Activated CD8-positive, alpha-beta memory T cell treated with anti-CD3 and anti-CD28 coated beads, Interleukin-2, amount 50 U/mL, for 1 hour (primary cell): ENCODE measurements around the gene CCDC85C.

Experiments
- DNase-seq: peaks from one replicate; pipeline ENCODE4 v3.0.0-alpha.2; 2020; ENCODE audit errors: extremely low read depth

CCDC85C gene

DNA sequence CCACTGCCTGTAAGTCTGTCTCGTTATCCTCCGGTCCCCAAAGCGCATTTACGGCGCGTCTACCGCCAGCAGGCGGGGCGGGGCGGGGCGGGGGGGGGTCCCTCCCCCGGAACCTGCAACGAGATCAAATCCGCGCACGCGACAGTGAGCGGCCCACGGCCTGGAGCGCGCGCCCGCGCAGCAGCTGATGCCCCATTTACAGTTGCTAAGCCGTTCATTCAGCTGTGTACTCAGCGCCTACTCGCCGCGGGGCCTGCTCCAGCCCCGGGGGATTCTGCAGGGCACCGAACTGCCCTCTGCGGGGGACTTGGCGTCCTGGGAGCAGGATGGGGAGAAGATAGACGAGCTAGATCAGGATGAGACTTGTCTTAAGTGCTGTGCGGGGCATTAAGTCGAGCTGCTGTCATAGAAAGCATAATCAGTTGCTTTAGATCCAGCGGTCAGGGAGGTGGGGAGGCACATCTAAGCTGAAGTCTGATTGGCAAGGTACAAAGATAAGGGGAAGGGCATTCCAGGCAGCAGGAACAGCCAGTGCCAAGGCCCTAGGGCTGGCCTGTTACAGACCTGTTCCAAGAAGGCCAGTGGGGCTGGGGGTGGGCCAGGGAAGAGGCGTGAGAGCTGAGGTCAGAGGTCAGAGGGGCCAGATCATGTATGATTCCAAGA is 1.4 kb upstream of the CCDC85C start:
- peak; percentile 45 for DNase-seq

DNA sequence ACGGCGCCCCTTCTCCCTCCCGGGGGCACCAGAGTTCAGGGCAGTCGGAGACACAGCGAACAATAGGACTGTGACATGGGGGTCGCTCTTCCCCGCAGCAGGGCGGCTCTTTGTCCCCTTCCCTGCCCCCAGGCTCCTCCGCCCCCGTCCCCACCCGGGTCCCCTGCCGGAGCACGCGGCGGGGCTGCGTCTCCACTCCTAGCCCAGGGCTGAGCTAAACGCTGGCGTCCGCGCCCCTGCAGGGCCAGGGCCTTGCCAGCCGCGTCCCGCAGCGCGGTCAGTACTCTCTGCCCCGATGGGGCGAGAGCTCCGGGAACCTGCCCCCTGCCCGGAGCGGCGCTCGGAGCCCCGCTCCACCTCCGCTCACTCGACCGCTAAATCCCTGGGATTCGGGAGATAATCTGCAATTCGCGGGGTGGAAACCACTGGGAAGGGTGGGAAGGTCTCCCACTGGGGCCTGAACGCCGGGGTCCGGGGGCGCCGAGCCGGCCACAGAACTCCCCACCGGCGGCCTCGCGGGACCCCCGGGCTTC is 825 bp upstream of the CCDC85C start:
- DNase-seq: no peak

DNA sequence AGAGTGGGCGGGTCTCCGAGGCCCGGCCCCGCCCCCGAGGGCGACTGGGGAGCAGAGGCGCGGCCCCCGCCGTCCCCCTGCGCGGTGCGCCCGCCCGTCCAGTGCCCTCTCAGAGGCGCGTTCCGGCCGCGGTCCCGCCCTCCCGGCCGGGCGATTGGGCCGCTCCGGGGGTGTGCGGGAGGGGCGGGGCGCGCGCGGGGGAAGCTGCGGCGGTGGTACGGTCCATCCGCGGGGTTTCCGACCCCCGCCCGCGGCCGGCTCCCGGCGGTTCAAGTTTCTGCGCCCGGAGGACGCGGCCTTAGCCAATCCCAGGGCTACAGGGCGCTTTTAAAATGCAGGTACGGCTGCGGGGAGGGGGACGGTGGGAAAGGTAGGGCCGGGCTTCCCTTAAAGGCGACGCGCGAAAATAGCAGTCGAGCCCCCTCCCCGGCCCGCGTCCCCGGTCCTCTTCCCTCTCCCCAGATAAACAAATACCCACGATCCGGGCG is 315 bp upstream of the CCDC85C start:
- DNase-seq: peak; percentile 70

- no peak for DNase-seq
These were observed 1.1 kb downstream of the CCDC85C start for GRCh38 chr14:99602788-99603415.

- no peak for DNase-seq
These were observed 1.8 kb downstream of the CCDC85C start for GRCh38 chr14:99602054-99602787.

- no peak for DNase-seq
These were observed 2.6 kb downstream of the CCDC85C start for GRCh38 chr14:99601361-99601831.

- no peak for DNase-seq
These were observed 3.6 kb downstream of the CCDC85C start for GRCh38 chr14:99600232-99600888.

- DNase-seq: no peak
These were observed 4.6 kb downstream of the CCDC85C start for GRCh38 chr14:99599393-99599792.

GRCh38 chr14:99598774-99599173 is 5.2 kb downstream of the CCDC85C start:
- no peak for DNase-seq

DNA sequence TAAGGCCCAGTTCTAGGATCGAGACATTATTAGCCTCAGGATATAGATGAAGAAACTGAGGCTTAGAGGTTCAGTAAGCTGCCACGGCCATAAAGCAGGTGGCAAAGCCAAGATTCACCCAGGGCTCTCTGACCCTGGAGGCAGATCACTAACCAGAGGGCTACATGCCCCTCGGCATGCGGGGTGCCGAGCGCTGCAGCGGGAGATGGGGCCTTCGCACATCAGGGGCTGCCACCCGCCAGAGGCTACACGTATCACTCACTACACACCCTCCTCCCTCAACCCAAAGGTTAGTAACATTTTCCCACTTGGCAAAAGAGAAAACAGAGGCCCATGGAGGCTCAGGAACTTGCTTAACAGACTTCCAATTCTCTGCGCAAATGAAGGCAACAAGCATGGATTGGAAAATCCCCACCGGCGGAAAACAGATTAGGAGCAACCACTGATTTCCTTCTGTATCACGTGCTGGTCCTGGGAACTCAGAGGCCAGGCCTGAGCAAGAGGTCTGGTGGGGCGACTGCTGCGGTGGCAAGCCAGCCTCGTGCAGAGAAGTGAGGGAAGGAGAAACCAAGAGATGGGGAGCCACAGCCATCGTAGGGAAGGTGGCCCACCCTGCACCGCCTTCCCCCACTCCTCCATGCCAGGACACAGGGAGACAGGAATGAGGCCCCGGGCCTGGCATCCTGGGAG is 6.0 kb downstream of the CCDC85C start:
- no peak for DNase-seq

DNA sequence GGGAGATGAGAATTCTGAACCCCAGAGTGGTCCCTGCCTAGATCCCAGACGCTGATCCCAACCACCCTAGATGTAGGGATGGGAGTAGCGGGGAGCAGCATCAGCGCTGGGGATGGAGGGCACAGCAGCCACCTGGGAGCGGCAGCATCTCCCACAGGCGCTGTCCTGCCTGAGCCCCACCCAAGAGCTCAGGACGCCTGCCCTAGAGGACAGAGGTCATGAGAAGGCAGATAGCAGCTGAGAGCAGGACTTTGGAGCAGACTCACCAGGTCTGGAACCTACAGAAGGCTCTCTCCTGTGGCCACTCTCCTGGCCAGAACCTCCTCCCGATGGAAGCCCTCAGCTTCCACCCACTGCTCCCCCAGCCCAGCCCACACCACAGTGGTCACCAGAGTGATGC is 7.2 kb downstream of the CCDC85C start:
- DNase-seq: no peak

DNA sequence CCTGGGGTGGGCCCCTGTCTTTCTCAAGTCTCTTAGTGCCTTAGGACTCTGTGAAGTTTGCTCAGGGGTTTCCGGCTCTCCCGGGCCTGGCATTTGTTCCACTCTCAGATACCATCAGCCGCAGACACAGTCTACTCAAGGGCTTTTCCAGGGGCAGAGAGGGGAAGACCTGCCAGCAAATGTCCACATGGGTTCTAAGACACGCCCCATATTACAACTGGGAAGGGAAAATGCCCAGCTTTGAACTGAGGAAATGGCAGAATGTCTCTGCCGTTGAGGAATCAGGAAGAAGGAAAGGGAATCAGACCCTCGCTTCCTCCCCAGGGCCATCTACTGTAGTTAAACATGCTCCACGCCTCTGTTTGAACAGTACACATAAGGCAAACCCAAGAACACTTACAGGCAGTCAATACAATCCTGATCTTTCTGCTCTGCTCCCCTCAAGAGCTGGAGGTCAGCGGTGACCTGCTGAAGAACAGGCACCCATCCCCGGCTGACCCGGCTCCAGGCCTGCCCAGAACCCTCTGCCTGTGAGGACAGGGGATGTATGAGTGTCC is 7.9 kb downstream of the CCDC85C start:
- no peak for DNase-seq

DNA sequence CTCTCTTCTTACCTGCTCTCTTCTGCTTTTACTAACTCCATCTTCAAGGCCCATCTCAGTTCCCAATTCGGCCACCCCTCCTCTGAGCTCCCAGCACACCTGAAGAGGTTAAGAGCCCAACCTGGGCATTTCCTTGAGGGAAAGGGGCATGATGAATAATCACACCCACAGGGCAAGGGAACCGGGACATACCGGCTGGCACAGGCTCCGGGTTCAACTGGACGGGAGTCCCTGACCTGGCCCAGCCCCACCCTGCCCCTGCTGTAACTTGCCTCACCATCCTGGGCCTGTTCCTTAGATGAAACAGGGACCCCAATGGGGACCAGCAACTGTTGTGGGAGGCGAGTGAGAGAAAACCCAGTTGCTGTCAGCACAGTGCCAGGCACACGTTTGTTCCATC is 8.5 kb downstream of the CCDC85C start:
- DNase-seq: no peak

DNA sequence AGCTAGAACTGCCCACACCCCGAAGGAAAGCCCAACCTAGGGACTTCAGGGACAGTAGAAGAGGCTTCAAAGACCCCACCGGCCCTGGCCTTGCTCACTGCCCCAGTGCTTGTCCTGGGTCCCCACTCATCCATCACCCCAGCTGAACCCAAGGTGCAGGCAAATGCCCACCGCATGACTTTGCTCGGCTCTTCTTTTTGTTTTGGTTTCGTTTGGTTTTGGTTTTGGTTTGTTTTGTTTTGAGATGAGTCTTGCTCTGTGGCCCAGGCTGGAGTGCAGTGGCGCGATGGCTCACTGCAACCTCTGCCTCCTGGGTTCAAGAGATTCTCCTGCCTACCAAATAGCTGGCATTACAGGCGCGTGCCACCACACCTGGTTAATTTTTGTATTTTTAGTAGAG is 9.0 kb downstream of the CCDC85C start:
- DNase-seq: no peak

GRCh38 chr14:99593971-99594841 is 9.8 kb downstream of the CCDC85C start:
- no peak for DNase-seq

GRCh38 chr14:99592933-99593753 is 10.9 kb downstream of the CCDC85C start:
- no peak for DNase-seq

- DNase-seq: no peak
These were observed 11.6 kb downstream of the CCDC85C start for GRCh38 chr14:99592394-99592793.

DNA sequence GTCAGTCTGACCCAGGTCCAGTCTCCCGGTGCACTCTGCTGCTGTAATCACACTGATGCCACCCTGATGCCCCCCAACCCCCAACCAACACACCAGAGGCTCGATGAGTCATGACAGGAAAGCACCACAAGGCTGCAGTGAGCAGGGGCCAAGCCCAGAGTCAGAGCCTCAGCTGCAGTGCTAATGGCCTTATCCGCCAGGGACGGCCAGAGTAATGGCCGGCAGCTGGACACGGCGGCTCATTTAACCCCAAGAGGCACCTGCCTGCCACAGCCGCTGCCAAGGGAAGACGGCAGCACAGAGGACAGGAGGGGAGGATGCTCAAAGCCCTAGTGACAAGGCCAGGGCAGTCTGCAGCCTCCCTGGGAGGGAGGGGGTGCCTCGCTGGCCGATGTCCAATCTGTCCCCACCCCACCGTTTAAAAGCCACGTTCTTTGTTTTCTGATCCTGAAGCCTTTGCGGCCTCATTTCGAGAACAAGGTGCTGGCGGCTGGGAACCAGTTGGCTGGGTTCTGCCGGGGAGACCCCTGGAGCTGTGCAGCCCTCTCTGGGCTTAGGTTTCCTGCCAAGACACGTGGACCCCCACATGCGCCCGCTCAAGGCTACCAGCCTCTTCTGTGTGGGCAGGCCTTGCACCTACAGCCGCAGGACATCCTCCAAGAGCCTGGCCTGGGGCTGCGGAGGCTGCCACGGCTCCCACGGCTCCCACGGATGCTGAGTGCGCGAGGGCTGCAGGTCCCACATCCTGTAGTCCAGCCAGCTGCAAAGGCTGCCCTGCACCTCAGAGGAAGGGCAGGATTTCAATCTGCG is 13.1 kb downstream of the CCDC85C start:
- no peak for DNase-seq
